Activated CD4-positive, alpha-beta T cell treated with anti-CD3 and anti-CD28 coated beads, Interleukin-2, amount 10 ng/mL, durations not matched to agents 24 days and 14 days (primary cell): Measurements from ENCODE around the gene CDRT4. TPM values are rescaled to one million over a fixed set of nuclear protein-coding genes. Genes with fewer than 3 reads are reported as not detected.
"Not testable (repeated sequence)": the region's sequence is repeated elsewhere in the genome, so short reads cannot be mapped to it uniquely, and the experiment has no call there.

Experiments used
- DNase-seq: peaks from one replicate; pipeline ENCODE4 v3.0.0; 2022
- H3K27ac Mint-ChIP-seq: one replicate; pipeline ENCODE4 v1.8.0; 2022; ENCODE audit warnings: mild to moderate bottlenecking, mixed read lengths
- H3K27me3 Mint-ChIP-seq: one replicate; pipeline ENCODE4 v1.8.0; 2022; ENCODE audit warnings: mixed read lengths
- H3K36me3 Mint-ChIP-seq: one replicate; pipeline ENCODE4 v1.8.0; 2022; ENCODE audit warnings: low read depth, mild to moderate bottlenecking, mixed read lengths
- H3K4me1 Mint-ChIP-seq: one replicate; pipeline ENCODE4 v1.8.0; 2021; ENCODE audit warnings: mixed read lengths
- H3K4me3 Mint-ChIP-seq: one replicate; pipeline ENCODE4 v1.8.0; 2022; ENCODE audit warnings: mild to moderate bottlenecking, moderate library complexity, mixed read lengths
- H3K9me3 Mint-ChIP-seq: one replicate; pipeline ENCODE4 v1.8.0; 2021; ENCODE audit warnings: mixed read lengths
- intact Hi-C: fragments of 100-400 bp; cut with micrococcal nuclease; formaldehyde crosslinking; loops from one replicate; pipeline ENCODE4 v1.15.1; 2023
- total RNA-seq: library from RNA; stranded (reverse); gene quantifications from 2 replicates; pipeline ENCODE4 v1.2.3, GENCODE V29; 2022

CDRT4 gene
- total RNA-seq, 1 donor from 2014 or later = 0.79 TPM

DNA sequence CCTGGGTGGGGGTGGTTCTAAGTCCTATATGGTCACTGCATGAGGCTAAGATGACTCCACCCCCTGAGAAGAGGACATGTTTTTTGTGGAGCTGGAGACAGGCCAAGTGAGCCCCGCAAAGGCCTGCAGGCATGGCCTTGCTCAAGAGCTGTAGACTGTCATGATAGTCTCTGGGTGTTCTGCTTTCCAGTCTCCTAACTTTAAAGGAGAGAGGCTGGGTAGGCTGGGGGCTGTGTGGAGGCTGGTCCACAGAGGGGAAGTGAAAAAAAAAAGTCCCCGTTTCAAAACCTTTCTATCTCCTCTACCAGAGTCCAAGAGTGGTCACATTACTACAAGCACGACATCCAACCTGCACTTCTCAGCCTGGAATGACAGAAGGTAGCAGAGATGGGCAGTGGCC is 27.1 kb downstream of the CDRT4 start:
- Mint-ChIP-seq H3K27ac (no peak overlapping the region), H3K36me3 (peaks cover 20% of the 10 kb centered on the region), H3K27me3 (no peaks in the 10 kb centered on the region), H3K4me3 (no peak overlapping the region), H3K4me1 (peaks cover 10% of the 10 kb centered on the region), H3K9me3 (peaks cover 8% of the 10 kb centered on the region)
- no peak for DNase-seq
- intact Hi-C loops = no loop called here

DNA sequence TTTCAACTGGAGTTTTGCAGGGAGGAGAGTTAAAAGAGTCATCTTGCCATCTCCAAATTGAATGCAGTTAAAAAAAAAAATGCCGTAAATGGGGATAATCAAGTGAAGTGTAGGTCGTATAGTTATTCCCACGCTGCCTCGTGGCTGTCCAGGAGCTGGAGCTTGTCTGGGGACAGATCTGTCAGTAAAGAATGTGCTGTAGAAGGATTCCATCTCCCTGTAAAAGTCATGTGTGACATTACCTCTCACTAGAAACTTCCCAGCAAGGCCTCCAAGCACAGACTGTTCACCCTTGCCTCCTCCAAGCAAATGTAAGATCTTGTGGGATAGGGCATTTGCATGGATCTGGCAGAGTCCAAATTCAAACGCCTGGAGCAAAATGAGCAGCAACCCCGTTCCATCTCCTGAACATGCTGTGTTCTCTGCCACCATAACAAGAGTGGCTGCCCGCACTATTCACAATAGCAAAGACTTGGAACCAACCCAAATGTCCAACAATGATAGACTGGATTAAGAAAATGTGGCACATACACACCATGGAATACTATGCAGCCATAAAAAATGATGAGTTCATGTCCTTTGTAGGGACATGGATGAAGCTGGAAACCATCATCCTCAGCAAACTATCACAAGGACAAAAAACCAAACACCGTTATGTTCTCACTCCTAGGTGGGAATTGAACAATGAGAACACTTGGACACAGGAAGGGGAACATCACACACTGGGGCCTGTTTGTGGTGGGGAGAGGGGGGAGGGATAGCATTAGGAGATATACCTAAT is 28.0 kb downstream of the CDRT4 start:
- H3K27me3 Mint-ChIP-seq, intact Hi-C loops, H3K27ac Mint-ChIP-seq, DNase-seq, H3K4me1 Mint-ChIP-seq, H3K9me3 Mint-ChIP-seq, H3K4me3 Mint-ChIP-seq: not testable (repeated sequence)
- peaks cover 20% of the 10 kb centered on the region for H3K36me3 Mint-ChIP-seq

GRCh38 chr17:15438491-15439105 is 28.8 kb downstream of the CDRT4 start:
- Mint-ChIP-seq H3K9me3 (peaks cover 8% of the 10 kb centered on the region), H3K36me3 (peaks cover 21% of the 10 kb centered on the region), H3K27me3 (no peaks in the 10 kb centered on the region), H3K4me1 (peaks cover 3% of the 10 kb centered on the region), H3K27ac (no peak overlapping the region), H3K4me3 (no peak overlapping the region)
- no peak for DNase-seq
- intact Hi-C loops = no loop called here

DNA sequence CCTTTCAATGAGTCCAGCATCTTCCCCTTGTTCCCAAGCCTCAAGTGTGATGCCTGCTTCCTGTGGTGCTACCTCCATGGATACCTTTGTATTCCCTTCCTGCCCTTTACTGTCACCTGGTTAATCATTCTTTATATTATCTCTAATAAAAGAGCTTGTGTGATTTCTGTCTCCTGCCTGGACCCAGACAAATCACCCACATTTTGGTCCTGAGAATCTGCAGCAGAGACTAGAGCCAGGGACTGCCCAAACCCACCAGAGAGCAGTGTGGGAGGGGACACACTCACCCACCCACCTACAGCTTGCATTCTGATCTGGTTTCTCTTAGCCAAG is 30.2 kb downstream of the CDRT4 start:
- peaks cover 21% of the 10 kb centered on the region for H3K36me3 Mint-ChIP-seq
- H3K9me3 Mint-ChIP-seq = peaks cover 8% of the 10 kb centered on the region
- peaks cover 3% of the 10 kb centered on the region for H3K4me1 Mint-ChIP-seq
- no peaks in the 10 kb centered on the region for H3K27me3 Mint-ChIP-seq
- peak overlapping the region; percentile 67 for H3K27ac Mint-ChIP-seq
- intact Hi-C loops = no loop called here
- H3K4me3 Mint-ChIP-seq = no peak overlapping the region
- DNase-seq = no peak

DNA sequence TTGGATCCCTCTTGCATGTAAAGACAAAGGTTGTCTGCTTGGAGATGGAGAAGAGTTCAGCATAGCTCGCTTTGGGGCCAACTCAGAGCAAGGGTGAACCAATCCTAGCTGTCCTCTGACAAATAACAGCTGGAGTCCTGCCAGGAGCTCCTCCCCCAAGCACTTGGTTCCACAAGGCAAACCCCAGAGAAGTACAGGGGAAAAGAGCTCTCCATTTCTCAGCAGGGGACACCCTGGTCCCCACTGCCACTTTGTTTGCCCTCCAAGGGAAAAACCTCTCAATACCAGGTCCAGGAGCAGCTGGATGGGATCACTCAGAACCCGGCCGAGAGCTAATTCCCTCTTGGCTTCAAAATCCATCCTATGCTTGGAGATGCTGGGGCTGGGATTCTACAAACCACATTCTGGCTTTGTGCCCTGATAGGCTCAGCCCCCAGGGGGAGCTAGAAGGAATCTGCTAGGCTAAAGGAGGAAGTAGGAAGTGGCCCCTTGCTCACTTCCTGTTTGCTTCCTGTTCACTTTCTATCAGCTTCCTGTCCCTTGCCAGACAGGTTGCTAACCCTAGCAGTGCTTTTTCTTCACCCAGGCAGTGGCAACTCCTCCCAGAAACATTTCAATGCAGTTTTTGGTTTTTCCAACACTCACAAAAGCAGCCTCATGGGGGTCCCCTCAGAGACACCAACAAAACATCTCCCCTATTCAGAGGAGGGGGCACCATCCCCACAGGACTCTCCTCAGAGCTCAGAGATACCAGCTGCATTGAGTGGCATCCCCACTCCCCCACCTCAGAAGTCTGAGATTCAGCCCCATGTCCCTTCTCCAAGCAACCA is 30.7 kb downstream of the CDRT4 start:
- peak overlapping the region; percentile 67 for H3K27ac Mint-ChIP-seq

GRCh38 chr17:15434956-15435355 is 32.5 kb downstream of the CDRT4 start:
- Mint-ChIP-seq H3K4me3 (no peak overlapping the region), H3K9me3 (peaks cover 8% of the 10 kb centered on the region), H3K36me3 (peaks cover 21% of the 10 kb centered on the region), H3K27ac (no peak overlapping the region), H3K27me3 (no peaks in the 10 kb centered on the region), H3K4me1 (peaks cover 3% of the 10 kb centered on the region)
- DNase-seq = no peak
- intact Hi-C loops = no loop called here

More for the DNA sequence above, 30.7 kb downstream of the CDRT4 start:
- H3K27me3 Mint-ChIP-seq = no peaks in the 10 kb centered on the region
- DNase-seq = peak; percentile 63
- H3K9me3 Mint-ChIP-seq = peaks cover 8% of the 10 kb centered on the region
- no peak overlapping the region for H3K4me3 Mint-ChIP-seq
- intact Hi-C loops = no loop called here
- peaks cover 21% of the 10 kb centered on the region for H3K36me3 Mint-ChIP-seq
- H3K4me1 Mint-ChIP-seq = peaks cover 3% of the 10 kb centered on the region

DNA sequence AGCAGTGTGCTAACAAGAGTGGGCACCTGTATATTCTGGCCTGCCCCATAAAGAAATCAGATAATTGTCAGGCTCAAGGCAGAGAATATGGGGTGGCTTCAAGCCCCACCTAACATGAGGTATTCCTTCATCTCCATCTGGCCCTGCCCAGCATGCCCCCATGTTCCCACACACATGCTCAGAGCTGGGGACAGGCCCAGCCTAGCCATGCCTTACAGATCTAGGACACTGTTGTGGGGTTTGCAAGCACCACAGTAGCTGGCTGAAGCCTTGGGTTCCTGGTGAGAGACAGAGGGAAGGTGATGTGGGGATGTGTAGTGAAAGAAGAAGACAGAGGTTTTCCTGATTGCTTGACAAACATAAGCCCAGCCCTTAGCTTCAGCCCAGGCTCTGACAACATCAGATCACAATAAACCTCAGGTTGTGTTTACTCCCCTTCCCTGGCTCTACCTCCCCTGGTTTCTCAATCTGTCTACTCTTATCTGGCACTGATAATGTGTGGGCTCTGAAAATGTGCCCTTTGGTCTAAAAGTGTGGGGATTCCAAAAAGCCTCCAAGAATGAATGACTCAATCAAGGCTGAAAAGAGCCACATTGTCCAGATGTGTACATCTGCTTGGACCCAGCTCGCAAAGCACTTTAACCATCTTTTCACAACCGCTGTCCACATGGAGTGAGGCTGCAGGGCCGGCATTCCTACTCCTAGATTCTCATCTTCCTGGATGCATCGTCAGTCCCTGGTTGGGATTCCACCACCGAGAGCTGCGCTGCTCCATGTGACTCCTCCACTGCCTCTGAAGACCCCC is 34.4 kb downstream of the CDRT4 start:
- Mint-ChIP-seq H3K4me1 (peaks cover 3% of the 10 kb centered on the region), H3K27me3 (no peaks in the 10 kb centered on the region), H3K36me3 (peaks cover 12% of the 10 kb centered on the region), H3K9me3 (peaks cover 8% of the 10 kb centered on the region), H3K27ac (no peak overlapping the region), H3K4me3 (no peak overlapping the region)
- intact Hi-C loops = no loop called here
- DNase-seq = no peak

DNA sequence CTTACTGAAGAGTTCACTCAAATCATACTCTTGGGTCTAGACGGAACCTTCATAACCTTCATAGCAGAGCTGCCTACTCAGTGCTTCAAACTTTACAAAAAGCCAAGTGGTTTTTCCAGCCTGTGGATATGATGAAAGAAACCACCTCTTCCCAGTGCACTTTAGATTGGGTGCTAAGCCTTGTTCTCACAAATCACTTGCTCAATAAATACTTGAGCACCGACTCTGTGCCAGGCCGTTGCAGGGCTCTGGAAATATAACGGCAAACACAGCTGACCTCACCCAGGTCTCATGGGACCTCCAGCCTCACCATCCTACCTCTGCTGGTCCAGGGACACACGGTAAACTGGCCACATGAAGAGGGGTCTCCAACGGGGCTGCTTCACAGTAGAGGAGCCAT is 35.7 kb downstream of the CDRT4 start:
- H3K36me3 Mint-ChIP-seq = peaks cover 3% of the 10 kb centered on the region
- no peak for DNase-seq
- no peak overlapping the region for H3K4me3 Mint-ChIP-seq
- intact Hi-C loops = no loop called here
- no peaks in the 10 kb centered on the region for H3K27me3 Mint-ChIP-seq
- H3K4me1 Mint-ChIP-seq = no peaks in the 10 kb centered on the region
- H3K9me3 Mint-ChIP-seq = no peaks in the 10 kb centered on the region
- H3K27ac Mint-ChIP-seq = no peak overlapping the region

GRCh38 chr17:15431196-15431595 is 36.2 kb downstream of the CDRT4 start:
- Mint-ChIP-seq H3K36me3 (peaks cover 1% of the 10 kb centered on the region), H3K27me3 (no peaks in the 10 kb centered on the region), H3K4me1 (no peaks in the 10 kb centered on the region), H3K27ac (no peak overlapping the region), H3K4me3 (no peak overlapping the region), H3K9me3 (no peaks in the 10 kb centered on the region)
- intact Hi-C loops = no loop called here
- DNase-seq = no peak

DNA sequence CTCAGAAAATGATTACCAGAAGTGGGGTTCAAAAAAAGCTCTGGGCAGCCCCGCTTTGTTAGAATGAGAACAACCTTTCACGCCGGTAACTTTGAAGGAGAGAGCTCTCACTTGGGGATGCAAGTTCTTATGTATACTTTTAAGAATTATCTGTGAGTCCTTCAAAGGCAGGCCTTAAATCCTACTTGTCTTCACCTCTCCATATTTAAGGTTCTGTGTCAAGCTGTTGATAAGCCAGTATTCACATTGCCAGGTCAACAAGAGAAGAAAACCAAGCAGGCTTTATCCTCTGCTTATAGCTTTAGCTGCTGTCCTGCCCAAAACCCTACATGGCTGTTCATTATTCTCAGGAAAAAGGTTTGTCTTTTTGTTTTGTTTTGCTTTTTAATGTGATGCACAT is 42.9 kb downstream of the CDRT4 start:
- Mint-ChIP-seq H3K27me3 (peaks cover 2% of the 10 kb centered on the region), H3K9me3 (no peaks in the 10 kb centered on the region), H3K4me3 (no peak overlapping the region), H3K36me3 (no peaks in the 10 kb centered on the region), H3K27ac (no peak overlapping the region), H3K4me1 (no peaks in the 10 kb centered on the region)
- intact Hi-C loops = no loop called here
- no peak for DNase-seq

DNA sequence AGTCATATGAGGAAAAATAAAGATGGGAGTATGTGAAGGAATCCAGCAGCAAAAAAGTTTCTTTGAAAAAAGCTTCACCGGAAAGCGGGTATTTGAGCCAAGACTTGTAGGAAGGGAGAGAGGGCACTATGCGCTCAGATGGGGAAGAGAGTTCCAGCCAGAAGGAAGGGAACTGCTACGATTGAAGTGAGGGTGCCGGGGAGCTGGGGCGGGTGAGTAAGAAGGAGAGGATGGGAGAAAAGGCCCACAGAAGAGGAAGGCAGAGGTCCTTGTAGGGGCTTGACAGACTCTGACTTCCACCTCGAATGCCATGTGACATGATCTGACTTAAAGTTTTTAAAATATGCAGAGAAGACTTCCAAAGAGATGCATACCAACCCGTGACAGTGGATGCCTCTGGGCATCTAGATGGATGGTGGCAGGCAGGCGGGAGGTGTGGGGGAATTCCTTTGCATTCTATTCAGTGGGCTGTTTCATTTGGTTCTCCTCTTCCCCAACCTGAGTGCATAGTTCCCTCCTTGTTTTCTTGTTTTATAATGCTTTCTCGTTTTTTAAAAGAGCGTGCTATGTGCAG is 44.9 kb downstream of the CDRT4 start:
- Mint-ChIP-seq H3K4me3 (no peak overlapping the region), H3K27ac (no peak overlapping the region), H3K4me1 (no peaks in the 10 kb centered on the region), H3K9me3 (no peaks in the 10 kb centered on the region), H3K36me3 (no peaks in the 10 kb centered on the region), H3K27me3 (peaks cover 2% of the 10 kb centered on the region)
- intact Hi-C loops = no loop called here
- no peak for DNase-seq

GRCh38 chr17:15418781-15419180 is 48.6 kb downstream of the CDRT4 start:
- H3K9me3 Mint-ChIP-seq = no peaks in the 10 kb centered on the region
- DNase-seq = no peak
- no peak overlapping the region for H3K27ac Mint-ChIP-seq
- H3K36me3 Mint-ChIP-seq = no peaks in the 10 kb centered on the region
- intact Hi-C loops = no loop called here
- no peak overlapping the region for H3K4me3 Mint-ChIP-seq
- H3K4me1 Mint-ChIP-seq = no peaks in the 10 kb centered on the region
- peaks cover 2% of the 10 kb centered on the region for H3K27me3 Mint-ChIP-seq

- Mint-ChIP-seq H3K4me1 (no peaks in the 10 kb centered on the region), H3K27me3 (no peaks in the 10 kb centered on the region), H3K36me3 (no peaks in the 10 kb centered on the region), H3K27ac (no peak overlapping the region), H3K9me3 (no peaks in the 10 kb centered on the region), H3K4me3 (no peak overlapping the region)
- intact Hi-C loops = no loop called here
- DNase-seq = no peak
These were observed 52.7 kb downstream of the CDRT4 start for GRCh38 chr17:15414532-15415306.
